ENCODE measurements around the gene RASSF7. TPM values are rescaled to one million over a fixed set of nuclear protein-coding genes. Genes with fewer than 3 reads are reported as not detected.

Gene RASSF7
- total and polyA plus RNA-seq, 2 donors (not counting 1 experiment from before 2014, with no cell fraction given): 29.8 to 89.3 TPM

DNA sequence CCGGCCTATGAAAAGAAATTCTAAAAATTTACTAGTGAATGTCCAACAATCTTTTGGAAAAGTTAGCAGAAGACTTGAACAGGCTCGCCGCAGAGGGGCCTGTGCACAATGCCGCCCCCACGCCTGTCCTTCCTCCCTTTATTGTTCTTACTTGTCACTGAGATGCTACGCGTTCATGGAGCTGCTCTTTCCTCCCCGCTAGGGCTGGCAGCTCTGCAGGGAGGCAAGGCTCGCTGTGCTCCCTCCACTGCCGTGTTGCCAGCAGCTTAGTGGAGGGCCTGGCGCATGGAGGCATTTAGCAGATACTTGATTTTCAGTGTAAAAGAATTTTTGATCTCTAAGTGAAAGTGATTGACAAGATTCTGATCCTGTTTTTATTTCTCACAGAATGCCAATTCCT lies 30.2 kb downstream of the RASSF7 start:
- Histone ChIP-seq H3K4me1 (ENCODE audit: control insufficient read depth in 2 of 2, insufficient read depth in 2 of 2, low read length in 2 of 2) (no peaks in the 10 kb centered on the region), H3K4me2 (replicated peaks; ENCODE audit: low read depth, low read length, poor library complexity, severe bottlenecking) (no peak overlapping the region), H3K36me3 (replicated peaks in 1 of 2; ENCODE audit: control extremely low read depth in 1 of 2, control insufficient read depth in 1 of 2, extremely low read depth in 1 of 2, insufficient read depth in 2 of 2, low read length in 1 of 2) (peaks cover 0 to 82% of the 10 kb centered on the region in 2 experiments), H3K4me3 (ENCODE audit: control extremely low read depth in 1 of 5, extremely low read depth in 1 of 5, insufficient read depth in 1 of 5, low read depth in 2 of 5, low read length in 4 of 5) (no peak overlapping the region), H3K9me3 (ENCODE audit: control extremely low read depth in 1 of 3, control insufficient read depth in 2 of 3, insufficient read depth in 1 of 3, low read length in 2 of 3) (no peaks in the 10 kb centered on the region), H2AFZ (ENCODE audit: insufficient read depth, low read depth, low read length, poor library complexity, severe bottlenecking) (no peak overlapping the region), H3K9ac (ENCODE audit: low read length) (no peak overlapping the region), H4K20me1 (ENCODE audit: control insufficient read depth, insufficient read depth, low read length, poor library complexity, severe bottlenecking) (peaks cover 70% of the 10 kb centered on the region), H3K79me2 (ENCODE audit: control insufficient read depth, insufficient read depth, low read length) (peaks cover 47% of the 10 kb centered on the region), H3K27me3 (replicated peaks in 1 of 4; ENCODE audit: control extremely low read depth in 1 of 4, control insufficient read depth in 3 of 4, insufficient read depth in 4 of 4, low read length in 3 of 4) (no peaks in the 10 kb centered on the region), H3K27ac (ENCODE audit: low read length in 2 of 2) (no peak overlapping the region)
- Mint-ChIP-seq H3K9me3 (ENCODE audit: insufficient read depth) (no peaks in the 10 kb centered on the region), H3K27ac (no peak overlapping the region), H3K4me3 (no peak overlapping the region), H3K27me3 (no peaks in the 10 kb centered on the region), H3K4me1 (no peaks in the 10 kb centered on the region)
- POLR2A ChIA-PET: no interaction called here
- intact Hi-C loops (cut with micrococcal nuclease): no loop called here
- CTCF ChIA-PET: interaction anchor here (0.8 kb wide), 1 partner anchor 15 kb away, joined by 4 read pairs; no protein-coding TSS in a partner anchor
- ATAC-seq (ENCODE audit: low read depth) (no peak), DNase-seq (no peak)
- WGBS (ENCODE audit: insufficient coverage): 85% methylated on average over 8 of the region's 11 CpGs
- no peak for TF ChIP-seq EZH2 (IDR thresholded peaks at IDR 0.05; ENCODE audit: borderline replicate concordance, insufficient read depth, low read depth, low read length, poor library complexity, severe bottlenecking)
- TF ChIP-seq, protein P1, sequence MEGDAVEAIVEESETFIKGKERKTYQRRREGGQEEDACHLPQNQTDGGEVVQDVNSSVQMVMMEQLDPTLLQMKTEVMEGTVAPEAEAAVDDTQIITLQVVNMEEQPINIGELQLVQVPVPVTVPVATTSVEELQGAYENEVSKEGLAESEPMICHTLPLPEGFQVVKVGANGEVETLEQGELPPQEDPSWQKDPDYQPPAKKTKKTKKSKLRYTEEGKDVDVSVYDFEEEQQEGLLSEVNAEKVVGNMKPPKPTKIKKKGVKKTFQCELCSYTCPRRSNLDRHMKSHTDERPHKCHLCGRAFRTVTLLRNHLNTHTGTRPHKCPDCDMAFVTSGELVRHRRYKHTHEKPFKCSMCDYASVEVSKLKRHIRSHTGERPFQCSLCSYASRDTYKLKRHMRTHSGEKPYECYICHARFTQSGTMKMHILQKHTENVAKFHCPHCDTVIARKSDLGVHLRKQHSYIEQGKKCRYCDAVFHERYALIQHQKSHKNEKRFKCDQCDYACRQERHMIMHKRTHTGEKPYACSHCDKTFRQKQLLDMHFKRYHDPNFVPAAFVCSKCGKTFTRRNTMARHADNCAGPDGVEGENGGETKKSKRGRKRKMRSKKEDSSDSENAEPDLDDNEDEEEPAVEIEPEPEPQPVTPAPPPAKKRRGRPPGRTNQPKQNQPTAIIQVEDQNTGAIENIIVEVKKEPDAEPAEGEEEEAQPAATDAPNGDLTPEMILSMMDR (IDR thresholded peaks at IDR 0.05): no peak

DNA sequence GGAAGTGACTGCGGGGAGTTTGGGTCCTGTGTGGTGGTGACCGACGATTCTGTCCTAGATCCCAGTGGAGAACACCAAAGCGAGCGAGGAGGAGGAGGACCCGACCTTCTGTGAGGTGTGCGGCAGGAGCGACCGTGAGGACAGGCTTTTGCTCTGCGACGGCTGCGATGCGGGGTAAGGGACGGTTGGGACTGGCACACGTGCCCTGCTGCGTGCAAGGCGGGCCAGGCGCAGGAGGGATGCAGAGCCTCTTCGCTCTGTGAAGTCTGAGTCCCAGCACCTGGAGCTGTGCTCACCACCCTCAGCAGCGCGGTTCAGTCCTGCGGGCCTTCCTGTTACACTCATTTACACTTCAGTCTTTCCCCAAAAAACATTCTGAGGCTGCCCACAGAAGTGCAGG lies 31.7 kb downstream of the RASSF7 start:
- H3K9ac ChIP-seq (ENCODE audit: low read length): no peak overlapping the region
- no peaks in the 10 kb centered on the region for H3K27me3 ChIP-seq (replicated peaks in 1 of 4; ENCODE audit: control extremely low read depth in 1 of 4, control insufficient read depth in 3 of 4, insufficient read depth in 4 of 4, low read length in 3 of 4)
- DNase-seq: no peak
- H2AFZ ChIP-seq (ENCODE audit: insufficient read depth, low read depth, low read length, poor library complexity, severe bottlenecking): no peak overlapping the region
- H3K36me3 ChIP-seq (replicated peaks in 1 of 2; ENCODE audit: control extremely low read depth in 1 of 2, control insufficient read depth in 1 of 2, extremely low read depth in 1 of 2, insufficient read depth in 2 of 2, low read length in 1 of 2): peaks cover 0 to 84% of the 10 kb centered on the region in 2 experiments
- no peak overlapping the region for H3K4me3 ChIP-seq (ENCODE audit: control extremely low read depth in 1 of 5, extremely low read depth in 1 of 5, insufficient read depth in 1 of 5, low read depth in 2 of 5, low read length in 4 of 5)
- CTCF ChIA-PET: no interaction called here
- no peak for TF ChIP-seq EZH2 (IDR thresholded peaks at IDR 0.05; ENCODE audit: borderline replicate concordance, insufficient read depth, low read depth, low read length, poor library complexity, severe bottlenecking)
- TF ChIP-seq, protein P1 (IDR thresholded peaks at IDR 0.05): no peak
- Mint-ChIP-seq H3K27me3 (no peaks in the 10 kb centered on the region), H3K27ac (no peak overlapping the region), H3K9me3 (ENCODE audit: insufficient read depth) (no peaks in the 10 kb centered on the region), H3K4me1 (no peaks in the 10 kb centered on the region), H3K4me3 (no peak overlapping the region)
- WGBS (ENCODE audit: insufficient coverage): 97% methylated on average over 22 of the region's 22 CpGs
- no peak overlapping the region for H3K4me2 ChIP-seq (replicated peaks; ENCODE audit: low read depth, low read length, poor library complexity, severe bottlenecking)
- intact Hi-C loops (cut with micrococcal nuclease): no loop called here
- no peaks in the 10 kb centered on the region for H3K9me3 ChIP-seq (ENCODE audit: control extremely low read depth in 1 of 3, control insufficient read depth in 2 of 3, insufficient read depth in 1 of 3, low read length in 2 of 3)
- H3K27ac ChIP-seq (ENCODE audit: low read length in 2 of 2): no peak overlapping the region
- H3K4me1 ChIP-seq (ENCODE audit: control insufficient read depth in 2 of 2, insufficient read depth in 2 of 2, low read length in 2 of 2): no peaks in the 10 kb centered on the region
- POLR2A ChIA-PET: no interaction called here
- ATAC-seq (ENCODE audit: low read depth): no peak
- H3K79me2 ChIP-seq (ENCODE audit: control insufficient read depth, insufficient read depth, low read length): peaks cover 44% of the 10 kb centered on the region
- peaks cover 69% of the 10 kb centered on the region for H4K20me1 ChIP-seq (ENCODE audit: control insufficient read depth, insufficient read depth, low read length, poor library complexity, severe bottlenecking)

All from B cell (primary cell).